HG03095 (cell line): Measurements from ENCODE around the gene CHRNE.
"Not testable (repeated sequence)": the region's sequence is repeated elsewhere in the genome, so short reads cannot be mapped to it uniquely, and the experiment has no call there.

Source experiments
- ATAC-seq: cut with Tn5 transposase; IDR thresholded peaks from one replicate; pipeline ENCODE4 v1.9.1; 2021; ENCODE audit warnings: moderate library complexity; ENCODE audit not compliant: unreplicated experiment

CHRNE gene

DNA sequence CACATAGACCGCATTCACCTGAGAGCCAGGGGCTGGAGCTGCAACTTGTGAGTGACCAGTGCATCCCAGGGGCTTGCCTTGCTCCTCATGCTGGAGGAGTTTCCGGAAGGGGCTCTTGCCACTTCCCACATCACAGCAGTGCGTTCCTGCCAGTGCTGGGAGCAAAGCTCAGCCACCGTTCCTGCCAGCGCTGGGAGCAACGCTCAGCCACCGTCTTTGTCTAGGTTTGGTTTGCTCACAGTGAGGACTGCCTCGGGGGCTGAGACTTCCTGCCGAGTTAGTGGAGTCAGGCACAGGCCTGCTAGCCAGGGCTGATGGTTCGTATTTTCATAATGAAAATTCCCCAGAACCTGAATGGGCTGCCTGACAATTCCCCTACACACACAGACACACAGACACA is 5.4 kb upstream of the CHRNE start:
- no peak for ATAC-seq

DNA sequence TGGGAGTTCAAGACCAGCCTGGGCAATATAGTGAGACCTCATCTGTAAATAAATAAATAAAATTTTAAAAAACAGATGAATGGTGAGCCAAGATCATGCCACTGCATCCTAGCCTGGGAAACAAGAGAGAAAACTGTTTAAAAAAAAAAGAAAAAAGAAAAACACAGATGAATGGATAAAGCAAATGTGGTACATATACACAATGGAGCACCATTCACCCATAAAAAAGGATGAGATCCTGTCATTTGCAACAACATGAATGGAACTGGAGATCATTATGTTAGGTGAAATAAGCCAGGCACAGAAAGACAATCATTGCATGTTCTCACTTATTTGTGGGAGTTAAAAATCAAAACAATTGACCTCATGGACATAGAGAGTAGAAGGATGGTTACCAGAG is 3.7 kb upstream of the CHRNE start:
- ATAC-seq = not testable (repeated sequence)

DNA sequence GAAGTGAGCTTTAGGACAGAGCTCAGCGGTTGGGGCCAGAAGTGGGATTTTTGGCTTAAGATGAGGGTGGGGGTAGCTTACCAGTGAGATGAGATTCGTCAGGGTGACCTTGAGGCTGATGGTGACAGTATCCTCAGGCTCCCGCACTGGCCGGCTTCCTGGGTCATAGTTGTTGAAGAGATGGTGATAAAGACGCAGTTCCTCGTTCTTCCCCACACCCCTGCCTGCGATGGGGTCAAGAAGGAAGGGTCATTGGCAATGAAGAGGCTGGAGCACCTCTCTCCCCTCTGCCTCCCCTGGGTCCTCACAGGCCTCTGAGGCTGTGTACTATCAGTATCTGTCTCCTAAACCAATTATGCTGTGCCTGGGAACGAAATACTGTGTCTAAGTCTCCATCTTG is 358 bp downstream of the CHRNE start:
- no peak for ATAC-seq

GRCh38 chr17:4901648-4902344 is 1.1 kb downstream of the CHRNE start:
- no peak for ATAC-seq

GRCh38 chr17:4901108-4901647 is 1.7 kb downstream of the CHRNE start:
- no peak for ATAC-seq

- ATAC-seq = no peak
These were observed 2.4 kb downstream of the CHRNE start for GRCh38 chr17:4900231-4901107.

DNA sequence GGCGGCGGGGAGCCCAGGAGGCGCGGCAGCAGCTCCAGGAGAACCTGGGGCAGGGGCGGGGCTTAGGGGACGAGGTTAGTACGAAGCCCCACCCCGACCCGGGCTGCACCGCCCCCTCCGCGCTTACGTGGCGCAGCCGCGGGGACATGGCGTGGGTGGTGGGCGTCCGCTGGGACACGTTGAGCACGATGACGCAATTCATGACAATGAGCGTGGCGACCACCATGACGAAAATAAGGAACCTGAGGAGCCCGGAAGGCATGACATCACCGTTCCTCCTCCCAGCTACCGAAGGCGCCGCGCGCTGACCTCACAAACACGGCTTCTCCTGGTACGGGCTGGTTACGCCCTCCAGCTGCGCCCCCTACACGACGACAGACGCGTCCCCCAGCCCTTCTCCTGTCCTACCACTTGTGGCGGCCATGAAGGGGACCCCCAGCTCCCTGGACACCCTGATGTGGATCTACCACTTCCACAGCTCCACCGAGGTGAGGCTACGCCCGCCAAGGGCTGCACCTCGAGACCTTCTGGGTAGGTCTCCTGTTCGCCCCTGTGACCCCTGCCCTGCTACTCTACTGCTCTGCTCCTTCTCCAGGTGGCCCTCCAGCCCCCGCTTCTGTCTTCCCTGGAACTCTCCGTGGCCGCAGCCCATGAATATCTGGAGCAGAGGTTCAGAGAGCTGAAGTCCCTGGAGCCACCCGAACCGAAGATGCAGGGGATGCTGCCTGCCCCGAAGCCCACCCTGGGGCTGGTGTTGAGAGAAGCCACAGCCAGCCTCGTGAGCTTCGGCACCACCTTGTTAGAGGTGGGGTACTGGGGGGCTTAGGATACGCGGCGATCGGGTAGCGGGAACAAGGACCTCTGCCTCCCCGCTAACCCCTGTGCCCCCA is 3.3 kb downstream of the CHRNE start, which contains the start of gene C17orf107:
TSS of gene C17orf107 (plus strand) at position 196 of the 890 bp plus-strand sequence. CDS start at position 423, 227 bp downstream.
- no peak for ATAC-seq

- ATAC-seq = no peak
These were observed 4.0 kb downstream of the CHRNE start for GRCh38 chr17:4898927-4899326.

- no peak for ATAC-seq
These were observed 4.5 kb downstream of the CHRNE start for GRCh38 chr17:4898351-4898750.

- ATAC-seq = no peak
These were observed 5.1 kb downstream of the CHRNE start for GRCh38 chr17:4897785-4898184.

- ATAC-seq = no peak
These were observed 5.7 kb downstream of the CHRNE start for GRCh38 chr17:4897198-4897687.

- no peak for ATAC-seq
These were observed 6.3 kb downstream of the CHRNE start for GRCh38 chr17:4896332-4897197.

DNA sequence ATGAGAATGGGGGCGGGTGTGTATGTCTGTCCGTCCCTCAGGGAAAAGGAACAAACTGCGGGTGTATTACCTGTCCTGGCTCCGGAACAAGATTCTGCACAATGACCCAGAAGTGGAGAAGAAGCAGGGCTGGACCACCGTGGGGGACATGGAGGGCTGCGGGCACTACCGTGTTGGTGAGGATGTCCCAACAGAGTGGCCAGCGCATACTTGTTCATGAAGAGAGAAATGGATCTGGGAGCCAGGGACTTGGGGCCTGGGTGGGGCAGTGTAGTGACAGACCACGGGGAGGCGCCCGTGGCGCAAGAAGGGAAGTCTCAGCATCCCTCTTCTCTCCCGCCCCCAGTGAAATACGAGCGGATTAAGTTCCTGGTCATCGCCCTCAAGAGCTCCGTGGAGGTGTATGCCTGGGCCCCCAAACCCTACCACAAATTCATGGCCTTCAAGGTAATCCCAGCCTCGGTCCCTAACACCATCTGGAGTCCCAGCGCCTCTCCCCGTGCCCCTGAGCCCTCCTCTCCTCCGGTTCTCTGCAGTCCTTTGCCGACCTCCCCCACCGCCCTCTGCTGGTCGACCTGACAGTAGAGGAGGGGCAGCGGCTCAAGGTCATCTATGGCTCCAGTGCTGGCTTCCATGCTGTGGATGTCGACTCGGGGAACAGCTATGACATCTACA is 7.1 kb downstream of the CHRNE start:
- no peak for ATAC-seq

DNA sequence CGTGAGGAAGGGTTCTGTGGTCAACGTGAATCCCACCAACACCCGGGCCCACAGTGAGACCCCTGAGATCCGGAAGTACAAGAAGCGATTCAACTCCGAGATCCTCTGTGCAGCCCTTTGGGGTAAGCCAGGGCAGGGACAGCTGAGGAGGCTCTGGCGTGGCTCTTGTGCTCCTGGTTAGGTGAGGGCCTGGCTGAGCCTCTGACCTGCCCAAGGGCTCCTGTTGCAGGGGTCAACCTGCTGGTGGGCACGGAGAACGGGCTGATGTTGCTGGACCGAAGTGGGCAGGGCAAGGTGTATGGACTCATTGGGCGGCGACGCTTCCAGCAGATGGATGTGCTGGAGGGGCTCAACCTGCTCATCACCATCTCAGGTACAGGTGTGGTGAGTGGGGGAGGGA is 7.8 kb downstream of the CHRNE start:
- ATAC-seq = no peak

GRCh38 chr17:4893721-4894560 is 9.0 kb downstream of the CHRNE start:
- no peak for ATAC-seq

GRCh38 chr17:4893272-4893671 is 9.6 kb downstream of the CHRNE start:
- no peak for ATAC-seq

DNA sequence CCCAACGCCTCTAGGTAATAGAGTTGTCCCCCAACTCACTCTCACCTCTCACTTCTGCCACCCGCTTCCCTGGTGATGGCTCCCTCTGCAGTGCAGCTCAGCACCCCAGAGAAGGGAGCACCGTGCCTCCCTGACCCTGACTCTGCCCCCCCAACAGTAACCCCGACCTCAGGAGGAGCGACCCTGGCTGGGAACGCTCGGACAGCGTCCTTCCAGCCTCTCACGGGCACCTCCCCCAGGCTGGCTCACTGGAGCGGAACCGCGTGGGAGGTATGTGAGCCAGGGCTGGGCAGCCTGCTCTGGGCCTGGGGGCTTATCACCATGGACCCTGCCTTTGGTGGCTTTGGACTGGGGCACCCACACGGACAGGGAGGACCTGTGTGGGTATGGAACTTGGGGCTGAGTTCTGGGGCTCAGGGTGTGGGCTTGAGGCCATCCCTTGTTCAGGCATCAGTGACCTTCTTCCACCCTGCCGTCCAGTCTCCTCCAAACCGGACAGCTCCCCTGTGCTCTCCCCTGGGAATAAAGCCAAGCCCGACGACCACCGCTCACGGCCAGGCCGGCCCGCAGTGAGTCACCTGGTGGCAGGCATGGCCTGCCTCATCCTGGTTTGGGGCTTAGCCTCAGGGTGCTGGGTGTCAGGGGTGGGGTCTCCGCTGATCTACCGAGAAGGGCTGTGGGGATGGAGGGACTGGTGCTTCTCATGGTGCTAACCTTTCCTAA is 10.2 kb downstream of the CHRNE start:
- no peak for ATAC-seq
